Measurements from ENCODE around the gene ASB9.

The ASB9 gene

GRCh38 chrX:15207994-15208393 is 61.9 kb downstream of the ASB9 start:
- H3K27ac ChIP-seq (ENCODE audit: extremely low read depth, low read depth, low read length), result no peak overlapping the region
- TF ChIP-seq ZNF571 (tag by site-specific recombination; IDR thresholded peaks at IDR 0.05) (no peak), HOXC10 (CRISPR knock-in tag; IDR thresholded peaks at IDR 0.05) (no peak), FEZF1 (tag by site-specific recombination; IDR thresholded peaks at IDR 0.05) (no peak), ZBTB49 (tag by site-specific recombination; IDR thresholded peaks at IDR 0.05; ENCODE audit: low read depth) (no peak), ZNF423 (tag by site-specific recombination; IDR thresholded peaks at IDR 0.05) (no peak), ZNF692 (tag by site-specific recombination; IDR thresholded peaks at IDR 0.05) (no peak), KLF9 (tag by site-specific recombination; IDR thresholded peaks at IDR 0.05; ENCODE audit: low read depth) (no peak), ZNF239 (tag by site-specific recombination; IDR thresholded peaks at IDR 0.05) (no peak), KLF10 (tag by site-specific recombination; IDR thresholded peaks at IDR 0.05) (no peak), ZNF248 (tag by site-specific recombination; IDR thresholded peaks at IDR 0.05) (no peak), ZNF10 (tag by site-specific recombination; IDR thresholded peaks at IDR 0.05) (no peak), ZNF549 (tag by site-specific recombination; IDR thresholded peaks at IDR 0.05) (no peak), ZNF501 (tag by site-specific recombination; IDR thresholded peaks at IDR 0.05) (no peak)
- ChIA-PET POLR2A (no interaction called here), CTCF (no interaction called here)
- H3K9me3 ChIP-seq (ENCODE audit: control insufficient read depth, insufficient read depth, low read depth, low read length), result no peaks in the 10 kb centered on the region
- H3K4me1 ChIP-seq (ENCODE audit: control insufficient read depth, insufficient read depth, low read length), result no peaks in the 10 kb centered on the region; the same call in 1 of the 2 replicates
- no peaks in the 10 kb centered on the region for H3K36me3 ChIP-seq (ENCODE audit: control insufficient read depth in 2 of 2, insufficient read depth in 1 of 2, low read length in 2 of 2)
- no peak overlapping the region for H3K4me3 ChIP-seq (ENCODE audit: low read depth, low read length)

GRCh38 chrX:15207384-15207783 is 62.5 kb downstream of the ASB9 start:
- Histone ChIP-seq H3K4me1 (ENCODE audit: control insufficient read depth, insufficient read depth, low read length) (no peaks in the 10 kb centered on the region; the same call in 1 of the 2 replicates), H3K27ac (ENCODE audit: extremely low read depth, low read depth, low read length) (no peak overlapping the region), H3K36me3 (ENCODE audit: control insufficient read depth in 2 of 2, insufficient read depth in 1 of 2, low read length in 2 of 2) (no peaks in the 10 kb centered on the region), H3K9me3 (ENCODE audit: control insufficient read depth, insufficient read depth, low read depth, low read length) (no peaks in the 10 kb centered on the region), H3K4me3 (ENCODE audit: low read depth, low read length) (no peak overlapping the region)
- CTCF ChIA-PET, result no interaction called here
- TF ChIP-seq ZNF558 (tag by site-specific recombination; IDR thresholded peaks at IDR 0.05) (no peak), ZNF23 (tag by site-specific recombination; IDR thresholded peaks at IDR 0.05; ENCODE audit: borderline replicate concordance) (no peak), ZSCAN30 (tag by site-specific recombination; IDR thresholded peaks at IDR 0.05) (no peak), ELK4 (IDR thresholded peaks at IDR 0.05; ENCODE audit: borderline replicate concordance, low read depth, low read length) (no peak), ZNF121 (tag by site-specific recombination; IDR thresholded peaks at IDR 0.05) (no peak), HOXA7 (CRISPR knock-in tag; IDR thresholded peaks at IDR 0.05; ENCODE audit: borderline replicate concordance) (no peak), ZNF473 (tag by site-specific recombination; IDR thresholded peaks at IDR 0.05) (no peak), ZNF514 (tag by site-specific recombination; IDR thresholded peaks at IDR 0.05) (no peak), ZNF112 (tag by site-specific recombination; IDR thresholded peaks at IDR 0.05) (no peak), ZNF211 (tag by site-specific recombination; IDR thresholded peaks at IDR 0.05; ENCODE audit: low read depth) (no peak), ZNF335 (tag by site-specific recombination; conservative IDR thresholded peaks at IDR 0.05) (no peak), PBX3 (CRISPR knock-in tag; IDR thresholded peaks at IDR 0.05) (no peak)
- POLR2A ChIA-PET, result no interaction called here
